Measurements from ENCODE around the gene PDK1.

- TF ChIP-seq POLR2A (IDR thresholded peaks at IDR 0.05) (no peak), CTCF (IDR thresholded peaks at IDR 0.05) (no peak), POLR2AphosphoS5 (IDR thresholded peaks at IDR 0.05) (no peak)
Measured at GRCh38 chr2:172639256-172639655, 83.4 kb downstream of the PDK1 start.
